ENCODE measurements around the gene ZMIZ1.

ZMIZ1 gene

GRCh38 chr10:79254333-79255006 lies 185.7 kb downstream of the ZMIZ1 start:
- no peak for DNase-seq

DNA sequence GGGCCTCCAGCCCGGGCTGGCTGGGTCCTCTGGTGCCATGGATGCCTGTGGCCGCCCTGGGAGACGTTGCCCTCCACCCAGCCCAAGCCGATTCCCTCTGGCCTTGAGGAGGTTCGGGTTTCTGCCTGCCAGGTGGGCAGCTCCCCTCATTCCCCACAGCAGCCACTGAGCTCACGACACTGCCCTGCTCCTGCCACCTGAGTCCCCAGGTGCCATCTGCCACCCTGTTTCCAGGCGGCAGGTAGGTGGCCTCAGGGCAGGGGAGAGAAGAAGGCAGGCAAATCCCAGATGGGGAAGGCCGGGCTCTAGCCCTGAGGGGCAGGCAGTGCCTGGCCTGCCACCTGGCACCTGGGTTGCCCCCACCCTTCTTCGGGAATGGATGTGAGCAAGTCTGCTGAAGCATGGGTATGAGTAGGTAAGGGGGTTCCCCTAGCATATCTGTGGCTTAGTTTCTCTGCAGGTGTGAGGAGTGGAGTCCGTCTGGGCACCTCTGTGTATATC lies 186.3 kb downstream of the ZMIZ1 start:
- no peak for DNase-seq

DNA sequence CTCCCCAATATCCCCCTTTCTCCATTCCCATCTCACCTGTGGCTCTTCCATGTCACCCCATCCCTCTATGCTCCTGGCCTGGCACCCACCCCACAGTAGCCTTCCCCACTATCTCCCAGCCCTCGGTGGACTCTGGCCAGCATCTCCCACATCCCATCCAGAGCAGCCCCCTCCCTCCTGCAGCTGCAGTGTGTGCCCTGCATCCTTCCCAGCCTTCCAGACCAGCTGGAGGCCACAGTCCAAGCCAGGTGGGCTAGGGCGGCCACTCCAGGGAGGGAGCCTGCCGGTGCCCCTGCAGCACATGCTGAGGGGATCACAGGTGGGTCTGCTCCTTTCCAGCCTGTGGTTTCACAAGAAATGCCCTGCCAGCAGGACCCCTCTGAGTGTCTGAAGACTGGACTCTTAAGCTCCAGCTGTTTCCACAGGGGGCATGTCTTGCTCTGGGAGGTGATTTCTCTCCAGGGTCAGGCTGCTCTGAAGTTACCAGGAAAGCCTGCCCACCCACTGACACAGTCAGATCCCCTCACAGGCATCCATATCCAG lies 187.6 kb downstream of the ZMIZ1 start:
- no peak for DNase-seq

- no peak for DNase-seq
These were observed 190.1 kb downstream of the ZMIZ1 start for GRCh38 chr10:79258894-79259293.

DNA sequence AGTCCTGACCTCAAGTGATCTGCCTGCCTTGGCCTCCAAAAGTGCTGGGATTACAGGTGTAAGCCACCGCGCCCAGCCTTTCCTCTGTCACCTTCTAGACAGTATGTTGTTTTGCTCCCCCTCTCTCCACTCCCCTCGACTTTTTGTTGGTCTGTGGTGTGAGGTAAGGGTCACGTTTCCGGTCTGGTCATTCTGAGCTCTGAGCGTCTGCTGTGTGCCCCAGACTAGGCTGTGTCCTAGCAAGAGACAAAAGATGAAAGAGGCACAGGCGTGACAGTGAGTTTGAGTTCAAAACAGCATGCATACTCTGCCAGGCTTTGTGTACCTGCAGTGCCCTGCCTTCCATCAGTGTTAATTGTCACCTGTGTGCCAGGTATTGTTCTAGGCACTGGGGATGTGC lies 191.1 kb downstream of the ZMIZ1 start:
- DNase-seq: no peak

DNA sequence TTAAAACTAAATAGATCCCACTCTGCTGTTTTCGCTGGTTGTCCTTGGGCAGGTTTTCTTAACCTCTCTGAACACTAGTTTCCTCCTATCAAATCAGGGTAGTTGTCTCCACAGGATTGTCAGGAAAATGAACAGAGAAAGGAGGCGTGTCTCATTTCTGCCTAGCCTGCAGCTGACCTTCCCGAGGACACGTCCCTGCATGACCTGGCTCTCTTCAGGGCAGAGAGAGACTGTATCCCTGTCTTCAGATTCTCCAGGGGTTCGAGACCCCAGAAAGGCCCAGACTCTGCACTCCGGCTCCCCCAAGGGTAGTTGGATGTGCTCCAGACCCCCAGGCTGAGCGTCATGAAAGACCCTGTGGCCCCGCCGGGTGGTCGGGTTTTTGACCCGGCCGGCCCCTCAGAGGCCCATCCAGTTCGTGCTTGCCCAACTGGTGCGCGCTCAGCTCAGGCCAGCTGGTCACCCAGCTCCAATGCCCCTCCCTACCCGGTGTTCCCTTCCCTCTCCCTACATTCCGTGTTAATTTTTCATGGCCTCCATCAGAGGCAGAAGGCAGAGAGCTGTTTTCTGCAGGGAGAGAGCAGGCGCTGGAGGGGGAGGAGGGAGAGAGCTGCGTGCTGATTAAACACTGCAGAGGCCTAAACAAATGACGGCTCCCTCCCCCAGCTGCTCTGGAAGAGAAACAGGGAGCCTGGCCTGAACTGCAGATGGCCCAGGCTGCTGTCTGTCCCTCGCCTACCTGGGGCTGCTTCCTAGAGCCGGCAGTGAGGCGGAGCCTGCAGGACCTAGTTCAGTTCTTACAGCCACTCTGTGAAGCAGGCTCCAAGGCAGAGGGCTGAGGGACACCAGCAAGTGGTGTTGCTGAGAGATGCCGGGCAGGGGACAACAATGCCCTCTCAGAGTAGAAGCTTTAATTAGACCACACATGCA lies 192.3 kb downstream of the ZMIZ1 start:
- no peak for DNase-seq

DNA sequence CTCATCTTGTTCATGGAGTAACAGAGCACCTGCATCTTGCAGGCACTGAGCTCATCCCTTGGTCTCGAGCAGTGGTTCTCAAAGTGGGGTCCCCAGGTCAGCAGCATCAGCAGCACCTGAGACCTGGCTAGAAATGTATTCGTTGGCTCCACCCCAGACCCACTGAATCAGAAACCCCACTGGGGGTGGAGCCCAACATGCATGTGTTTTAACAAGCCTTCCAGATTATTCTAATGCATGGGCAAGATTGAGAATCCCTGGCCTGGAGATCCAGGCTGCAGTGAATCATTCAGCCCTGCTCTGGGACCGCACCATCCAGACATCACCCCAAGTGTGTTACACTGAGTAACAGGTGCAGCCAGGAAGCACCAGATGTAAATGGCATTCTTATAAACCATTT lies 193.4 kb downstream of the ZMIZ1 start:
- DNase-seq: no peak

DNA sequence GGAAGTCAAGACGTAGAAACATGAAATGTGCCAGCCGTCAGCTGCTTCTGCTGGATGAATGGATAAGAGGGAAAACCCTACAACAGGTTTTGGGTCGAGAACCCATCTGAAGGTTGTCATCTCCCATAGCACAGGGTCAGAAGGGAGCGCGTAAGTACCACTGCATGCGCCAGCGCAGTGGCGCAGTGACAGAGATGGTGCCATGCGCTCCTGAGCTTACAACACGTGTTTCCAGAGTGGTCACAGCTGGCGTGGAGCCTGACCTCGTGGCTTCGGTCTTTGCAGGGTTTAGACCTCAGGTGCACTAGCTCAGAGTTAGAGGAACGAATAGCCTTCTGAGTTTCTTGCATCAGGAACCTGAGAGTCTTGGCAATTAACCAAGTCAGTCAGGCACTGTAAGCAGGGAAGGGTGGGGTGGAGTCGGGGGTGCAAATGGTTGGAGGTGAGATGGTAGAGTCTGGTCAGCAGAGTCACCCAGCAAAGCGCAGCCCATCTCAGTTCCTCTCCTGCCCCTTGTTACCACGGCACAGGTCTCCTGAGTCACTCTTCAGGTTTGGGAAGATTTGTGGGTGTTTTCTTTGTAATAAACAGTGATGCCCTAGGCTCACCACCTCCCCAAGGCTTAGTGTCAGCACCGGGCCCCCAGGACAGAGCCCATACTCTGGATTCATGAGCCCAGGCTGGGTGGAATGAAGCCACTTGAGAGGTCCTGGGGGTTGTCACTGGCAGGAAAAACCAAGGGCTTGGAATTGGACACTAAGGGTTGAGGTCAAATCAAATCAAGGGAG lies 194.4 kb downstream of the ZMIZ1 start:
- DNase-seq: no peak

GRCh38 chr10:79263939-79264338 lies 195.2 kb downstream of the ZMIZ1 start:
- no peak for DNase-seq

DNA sequence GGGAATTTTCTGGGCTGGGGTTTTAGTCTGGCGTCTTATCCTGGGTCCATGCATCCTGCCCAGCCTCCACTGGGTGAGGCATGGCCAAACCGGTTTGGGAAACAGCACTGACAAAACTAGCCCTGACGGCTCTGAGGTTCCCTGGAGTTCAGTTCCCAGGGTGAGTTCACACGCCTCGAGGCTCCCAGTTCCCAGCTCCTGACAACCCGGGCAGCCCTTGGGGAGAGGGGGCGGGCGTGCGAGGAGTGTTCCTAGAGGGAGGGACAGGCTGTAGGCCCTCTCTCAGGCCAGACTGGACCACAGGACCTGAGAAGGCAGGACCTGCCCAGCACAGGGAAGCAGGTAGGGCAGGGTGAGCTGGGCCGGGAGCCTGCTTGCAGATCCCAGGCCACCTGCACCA lies 196.2 kb downstream of the ZMIZ1 start:
- no peak for DNase-seq

- DNase-seq: no peak
These were observed 197.3 kb downstream of the ZMIZ1 start for GRCh38 chr10:79266084-79266483.

DNA sequence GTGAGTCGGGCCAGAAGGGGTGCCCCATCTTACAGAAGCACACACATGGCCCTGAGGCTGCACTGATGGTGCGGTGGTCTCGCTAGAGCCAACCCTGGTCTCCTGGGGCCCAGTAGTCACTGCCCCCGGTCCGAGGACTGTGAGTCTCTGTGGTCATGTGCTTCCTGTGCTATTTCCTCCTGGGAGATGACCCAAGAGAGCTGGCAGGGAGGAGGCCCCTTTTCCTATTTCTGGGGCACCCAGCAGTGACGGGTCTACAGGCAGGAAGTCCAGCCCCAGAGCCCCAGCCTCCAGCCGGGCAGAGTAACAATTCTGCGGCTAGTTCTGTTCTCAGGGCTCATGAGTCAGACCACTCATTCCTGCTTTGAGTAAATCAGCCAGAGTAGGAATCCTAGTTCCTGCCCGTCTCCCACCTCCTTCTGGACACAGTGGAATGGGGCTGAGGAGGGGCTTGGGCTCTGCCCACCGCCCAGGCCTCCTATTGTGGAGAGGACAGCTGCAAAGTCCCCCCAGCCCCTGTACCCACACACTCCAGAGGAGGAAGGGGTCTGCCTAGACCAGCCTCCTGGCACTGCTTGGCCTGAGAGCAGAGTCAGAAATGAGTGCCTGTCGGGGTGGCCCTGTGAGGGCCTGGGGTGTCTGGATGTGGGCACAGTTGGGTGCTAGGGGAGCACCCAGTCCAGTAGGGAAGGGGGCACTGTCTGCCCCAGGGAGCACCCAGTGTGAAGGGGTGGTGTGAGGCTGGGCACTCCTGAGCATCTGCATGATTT lies 198.0 kb downstream of the ZMIZ1 start:
- no peak for DNase-seq

GRCh38 chr10:79267499-79267898 lies 198.7 kb downstream of the ZMIZ1 start:
- no peak for DNase-seq

GRCh38 chr10:79268161-79268601 lies 199.4 kb downstream of the ZMIZ1 start:
- DNase-seq: no peak

DNA sequence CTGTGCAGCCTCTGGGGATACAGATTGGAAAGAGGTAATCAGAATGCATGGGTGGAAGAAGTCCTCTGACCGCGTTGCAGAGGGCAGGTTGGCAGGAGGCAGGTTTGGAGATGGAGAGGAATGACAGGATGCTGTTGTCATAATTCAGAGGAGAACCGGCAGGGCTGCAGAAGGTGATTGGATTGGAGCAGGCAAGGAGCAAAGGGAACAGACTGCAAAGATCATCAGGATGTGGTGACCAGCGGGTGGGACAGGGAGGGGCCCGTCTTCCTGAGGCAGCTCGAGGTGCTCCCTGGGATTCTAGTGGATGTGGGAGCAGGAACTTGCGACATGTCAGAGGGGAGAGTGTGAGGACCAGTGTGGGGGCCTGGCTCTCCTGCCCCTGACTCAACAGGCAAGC lies 200.0 kb downstream of the ZMIZ1 start:
- DNase-seq: no peak

DNA sequence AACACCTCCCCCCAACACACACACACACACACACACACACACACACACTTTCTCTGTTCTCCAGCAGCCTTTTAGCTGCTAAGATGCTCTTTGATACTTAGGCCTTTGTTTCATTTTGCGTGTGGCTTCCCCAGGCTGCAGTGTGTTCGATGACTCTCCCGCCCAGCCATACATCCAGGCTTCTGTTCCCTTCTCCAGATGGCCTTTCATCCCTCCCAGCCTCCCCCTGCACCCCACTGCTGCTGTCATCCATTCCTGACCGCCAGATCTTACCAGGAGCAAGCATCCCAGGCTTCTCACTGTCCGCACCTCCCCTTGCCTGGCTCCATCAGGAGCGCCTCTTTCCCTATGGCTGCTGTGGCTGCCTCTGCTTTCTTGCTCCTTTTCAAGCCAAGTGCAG lies 200.7 kb downstream of the ZMIZ1 start:
- no peak for DNase-seq

DNA sequence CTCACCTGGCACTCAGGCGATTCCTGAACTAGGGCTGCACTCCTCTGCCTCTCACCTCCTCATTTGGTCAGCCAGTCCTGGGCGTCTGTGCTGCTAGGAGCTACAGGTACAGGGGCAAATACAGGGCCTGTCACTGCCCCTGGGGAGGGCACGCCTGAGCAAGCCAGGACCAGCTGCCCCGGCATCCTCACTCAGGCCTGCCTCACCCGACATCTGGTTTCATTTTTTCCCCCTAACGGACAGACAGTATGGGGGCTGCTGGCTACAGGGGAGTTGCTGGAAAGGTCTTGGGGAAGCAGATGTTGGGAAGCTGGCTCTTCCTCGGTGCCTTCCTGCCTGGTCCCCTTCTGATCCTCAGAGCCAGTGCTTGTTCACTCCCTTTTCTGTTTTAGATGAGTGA lies 201.2 kb downstream of the ZMIZ1 start:
- no peak for DNase-seq

- DNase-seq: no peak
These were observed 201.9 kb downstream of the ZMIZ1 start for GRCh38 chr10:79270466-79271246.

DNA sequence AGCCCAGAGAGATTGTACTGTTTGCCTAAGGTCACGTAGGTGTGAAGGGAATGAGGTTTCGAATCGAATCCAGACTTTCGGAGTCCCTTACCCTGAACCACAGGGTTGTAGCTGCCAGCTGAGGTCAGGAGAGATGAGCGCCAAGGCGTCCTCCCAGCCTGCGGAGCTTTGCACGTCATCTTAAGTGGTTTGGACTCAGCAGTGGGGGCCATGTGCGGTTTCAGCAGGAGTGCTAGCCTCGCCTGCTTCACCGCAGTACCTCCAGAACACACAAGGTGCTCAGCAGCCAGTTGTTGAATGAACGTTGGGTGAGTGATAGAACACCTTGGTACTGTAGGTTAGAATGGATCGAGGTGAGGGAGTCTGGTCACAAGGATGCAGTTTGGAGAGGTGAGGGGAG lies 203.6 kb downstream of the ZMIZ1 start:
- DNase-seq: no peak

DNA sequence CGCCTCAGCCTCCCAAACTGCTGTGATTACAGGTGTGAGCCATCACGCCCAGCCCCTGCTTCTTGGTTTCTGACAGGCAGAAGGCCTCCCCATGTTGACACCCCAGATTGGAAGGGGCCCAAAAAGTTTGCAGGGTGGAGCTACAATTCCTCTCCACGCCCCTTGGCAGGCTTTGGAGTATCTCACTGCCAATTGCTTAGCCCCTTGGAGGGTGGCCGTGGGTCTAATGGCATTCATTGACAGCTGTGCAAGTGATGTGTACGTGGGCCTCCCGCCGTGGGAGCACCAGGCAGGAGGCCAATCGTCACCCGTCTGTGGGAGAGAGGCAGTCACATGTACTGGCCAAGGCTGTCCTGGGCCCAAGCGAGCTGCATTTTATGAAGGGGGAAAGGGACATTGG lies 204.8 kb downstream of the ZMIZ1 start:
- DNase-seq: no peak
